ENCODE results near the gene GPR153.

GRCh38 chr1:6268415-6268814, 7.5 kb upstream of the GPR153 start:
- TF ChIP-seq CTCF (conservative IDR thresholded peaks at IDR 0.05 in 1 of 2, IDR thresholded peaks at IDR 0.05 in 1 of 2; ENCODE audit: low read depth in 1 of 2, low read length in 2 of 2) (peak in 1 of 2 donors; percentile 9), EZH2 (IDR thresholded peaks at IDR 0.05; ENCODE audit: low read length, missing control alignments) (no peak)
